ENCODE measurements around the gene FRMD4A.

The FRMD4A gene

DNA sequence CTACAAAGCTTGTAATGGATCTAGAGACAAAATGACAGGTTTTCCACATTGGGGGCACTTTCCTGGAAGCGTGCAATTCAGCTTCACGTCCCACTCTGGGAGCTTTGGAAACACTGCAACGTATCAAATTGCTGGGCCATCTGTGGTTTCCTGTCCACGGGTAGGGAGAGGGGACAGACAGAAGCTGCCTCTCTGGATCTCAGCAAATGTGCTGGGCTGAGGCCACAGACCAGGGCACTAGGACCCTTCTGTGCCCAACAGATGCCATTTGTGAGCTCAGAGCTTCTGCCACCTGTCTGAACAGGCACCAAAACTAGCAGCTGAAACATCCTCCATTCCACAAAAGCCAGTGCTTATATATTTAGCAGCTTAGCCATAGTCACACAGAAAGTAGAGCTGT is 40.9 kb upstream of the FRMD4A start:
- H3K4me2 ChIP-seq (ENCODE audit: low read depth, low read length, poor library complexity, severe bottlenecking), result no peak overlapping the region
- no peaks in the 10 kb centered on the region; the same call in 1 of the 2 replicates for H3K27me3 ChIP-seq (ENCODE audit: low read length)
- H3K4me3 ChIP-seq (ENCODE audit: insufficient read depth, low read length, poor library complexity, severe bottlenecking), result no peak overlapping the region
- no peaks in the 10 kb centered on the region for H3F3A ChIP-seq (ENCODE audit: insufficient read depth)
- H3K79me2 ChIP-seq (ENCODE audit: insufficient read depth, low read length), result no peaks in the 10 kb centered on the region
- no peak overlapping the region for H2AFZ ChIP-seq (ENCODE audit: low read depth, low read length, severe bottlenecking)
- H3K9ac ChIP-seq (ENCODE audit: low read length), result no peak overlapping the region
- H3K9me2 ChIP-seq (replicated peaks; ENCODE audit: insufficient read depth, low read length), result no peaks in the 10 kb centered on the region
- H3K36me3 ChIP-seq (ENCODE audit: low read length), result no peaks in the 10 kb centered on the region
- no peaks in the 10 kb centered on the region for H3K9me3 ChIP-seq (ENCODE audit: insufficient read depth, low read length)
- H4K20me1 ChIP-seq (ENCODE audit: low read depth, low read length), result no peaks in the 10 kb centered on the region
- TF ChIP-seq, protein P1, sequence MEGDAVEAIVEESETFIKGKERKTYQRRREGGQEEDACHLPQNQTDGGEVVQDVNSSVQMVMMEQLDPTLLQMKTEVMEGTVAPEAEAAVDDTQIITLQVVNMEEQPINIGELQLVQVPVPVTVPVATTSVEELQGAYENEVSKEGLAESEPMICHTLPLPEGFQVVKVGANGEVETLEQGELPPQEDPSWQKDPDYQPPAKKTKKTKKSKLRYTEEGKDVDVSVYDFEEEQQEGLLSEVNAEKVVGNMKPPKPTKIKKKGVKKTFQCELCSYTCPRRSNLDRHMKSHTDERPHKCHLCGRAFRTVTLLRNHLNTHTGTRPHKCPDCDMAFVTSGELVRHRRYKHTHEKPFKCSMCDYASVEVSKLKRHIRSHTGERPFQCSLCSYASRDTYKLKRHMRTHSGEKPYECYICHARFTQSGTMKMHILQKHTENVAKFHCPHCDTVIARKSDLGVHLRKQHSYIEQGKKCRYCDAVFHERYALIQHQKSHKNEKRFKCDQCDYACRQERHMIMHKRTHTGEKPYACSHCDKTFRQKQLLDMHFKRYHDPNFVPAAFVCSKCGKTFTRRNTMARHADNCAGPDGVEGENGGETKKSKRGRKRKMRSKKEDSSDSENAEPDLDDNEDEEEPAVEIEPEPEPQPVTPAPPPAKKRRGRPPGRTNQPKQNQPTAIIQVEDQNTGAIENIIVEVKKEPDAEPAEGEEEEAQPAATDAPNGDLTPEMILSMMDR (IDR thresholded peaks at IDR 0.05; ENCODE audit: insufficient read depth, low read length, poor library complexity, severe bottlenecking), result no peak
- no peak for TF ChIP-seq EZH2phosphoT487 (conservative IDR thresholded peaks at IDR 0.05; ENCODE audit: low read length)
- no peak overlapping the region for H3K27ac ChIP-seq (ENCODE audit: low read depth, low read length)

- no peaks in the 10 kb centered on the region; the same call in 1 of the 2 replicates for H3K27me3 ChIP-seq (ENCODE audit: low read length)
- TF ChIP-seq, protein P1 (IDR thresholded peaks at IDR 0.05; ENCODE audit: insufficient read depth, low read length, poor library complexity, severe bottlenecking), result no peak
- no peak for TF ChIP-seq EZH2phosphoT487 (conservative IDR thresholded peaks at IDR 0.05; ENCODE audit: low read length)
Observed at GRCh38 chr10:14370894-14371293, 40.2 kb upstream of the FRMD4A start.

DNA sequence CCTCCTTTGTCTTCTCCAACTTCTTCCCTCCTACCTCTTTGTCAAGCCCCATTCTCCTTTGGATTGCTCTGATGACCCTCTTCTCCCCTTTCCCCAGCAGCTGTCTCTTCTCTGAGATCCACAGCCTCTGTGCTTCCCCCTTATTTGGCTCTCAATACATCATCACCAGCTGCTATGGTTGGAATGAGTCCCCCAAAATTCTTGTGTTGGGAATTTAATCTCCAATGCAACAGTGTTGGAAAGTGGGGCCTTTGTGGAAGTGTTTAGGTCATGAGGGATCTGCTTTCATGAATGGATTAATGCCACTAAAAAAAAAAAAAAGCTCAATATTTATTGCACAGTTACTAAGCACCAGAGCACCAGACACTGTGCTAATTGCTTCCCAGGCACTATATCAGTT is 39.2 kb upstream of the FRMD4A start:
- no peak for TF ChIP-seq EZH2phosphoT487 (conservative IDR thresholded peaks at IDR 0.05; ENCODE audit: low read length)
- TF ChIP-seq, protein P1 (IDR thresholded peaks at IDR 0.05; ENCODE audit: insufficient read depth, low read length, poor library complexity, severe bottlenecking), result no peak
- no peaks in the 10 kb centered on the region for H3K9me2 ChIP-seq (replicated peaks; ENCODE audit: insufficient read depth, low read length)
- H3K36me3 ChIP-seq (ENCODE audit: low read length), result no peaks in the 10 kb centered on the region
- H3K27me3 ChIP-seq (ENCODE audit: low read length), result no peaks in the 10 kb centered on the region; the same call in 1 of the 2 replicates
- H3K9ac ChIP-seq (ENCODE audit: low read length), result no peak overlapping the region
- H3K9me3 ChIP-seq (ENCODE audit: insufficient read depth, low read length), result no peaks in the 10 kb centered on the region
- H3K27ac ChIP-seq (ENCODE audit: low read depth, low read length), result no peak overlapping the region
- no peaks in the 10 kb centered on the region for H3F3A ChIP-seq (ENCODE audit: insufficient read depth)
- H3K4me3 ChIP-seq (ENCODE audit: insufficient read depth, low read length, poor library complexity, severe bottlenecking), result no peak overlapping the region
- no peaks in the 10 kb centered on the region for H4K20me1 ChIP-seq (ENCODE audit: low read depth, low read length)
- no peak overlapping the region for H3K4me2 ChIP-seq (ENCODE audit: low read depth, low read length, poor library complexity, severe bottlenecking)
- H2AFZ ChIP-seq (ENCODE audit: low read depth, low read length, severe bottlenecking), result no peak overlapping the region
- H3K79me2 ChIP-seq (ENCODE audit: insufficient read depth, low read length), result no peaks in the 10 kb centered on the region

More at GRCh38 chr10:14370894-14371293, 40.2 kb upstream of the FRMD4A start:
- Histone ChIP-seq H3K4me2 (ENCODE audit: low read depth, low read length, poor library complexity, severe bottlenecking) (no peak overlapping the region), H3K9ac (ENCODE audit: low read length) (no peak overlapping the region), H4K20me1 (ENCODE audit: low read depth, low read length) (no peaks in the 10 kb centered on the region), H3K79me2 (ENCODE audit: insufficient read depth, low read length) (no peaks in the 10 kb centered on the region), H2AFZ (ENCODE audit: low read depth, low read length, severe bottlenecking) (no peak overlapping the region), H3K36me3 (ENCODE audit: low read length) (no peaks in the 10 kb centered on the region), H3K4me3 (ENCODE audit: insufficient read depth, low read length, poor library complexity, severe bottlenecking) (no peak overlapping the region), H3K9me2 (replicated peaks; ENCODE audit: insufficient read depth, low read length) (no peaks in the 10 kb centered on the region), H3F3A (ENCODE audit: insufficient read depth) (no peaks in the 10 kb centered on the region), H3K27ac (ENCODE audit: low read depth, low read length) (no peak overlapping the region), H3K9me3 (ENCODE audit: insufficient read depth, low read length) (no peaks in the 10 kb centered on the region)

Data from SU-DHL-6 (cell line).